ENCODE measurements around the gene RFC5. TPM values are rescaled to one million over a fixed set of nuclear protein-coding genes. Genes with fewer than 3 reads are reported as not detected.

RFC5 gene
- total and polyA plus RNA-seq, 10 of the 15 experiments (the other 5 are each of a cell fraction or from before 2014, with no cell fraction given): 30.9 to 73.3 (median 53.5) TPM

GRCh38 chr12:118059341-118060191 is 43.1 kb downstream of the RFC5 start (continued):
- no peak for TF ChIP-seq HSF1 (IDR thresholded peaks at IDR 0.05; ENCODE audit: low read depth, low read length)
- TF ChIP-seq SMAD1 (IDR thresholded peaks at IDR 0.05; ENCODE audit: low read depth, partially characterized antibody): no peak

- no peak for FAIRE-seq
- peak overlapping the region; percentile 2; the same call in 1 of the 2 replicates for H2AFZ ChIP-seq (ENCODE audit: control insufficient read depth, low read depth, low read length)
- CTCF ChIA-PET: interaction anchor here (0.8 to 2.0 kb wide), 9 partner anchors 13 to 316 kb away, joined by 3 to 6 read pairs (median 4); partner anchors contain the start of gene SUDS3
These were observed 44.0 kb downstream of the RFC5 start for GRCh38 chr12:118060301-118061010.

More at GRCh38 chr12:118060301-118061010, 44.0 kb downstream of the RFC5 start:
- in situ Hi-C loops (cut with MboI) (no loop called here), intact Hi-C loops (cut with micrococcal nuclease; ENCODE audit: unreplicated experiment) (loop anchor here (2.0 kb wide), 1 partner anchor 316 kb away; the partner anchor contains the start of gene SUDS3)
- POLR2A ChIA-PET: interaction anchor here (1.3 kb wide), 1 partner anchor 16 kb away, joined by 3 read pairs; no protein-coding TSS in a partner anchor
- Histone ChIP-seq H4K20me1 (ENCODE audit: control insufficient read depth, insufficient read depth) (no peaks in the 10 kb centered on the region), H3K9ac (ENCODE audit: control insufficient read depth, insufficient read depth, low read length) (peak overlapping the region; percentile 79), H3K79me2 (ENCODE audit: control insufficient read depth, insufficient read depth, low read length) (peaks cover 32% of the 10 kb centered on the region), H3K36me3 (ENCODE audit: control insufficient read depth in 2 of 2, insufficient read depth in 2 of 2, low read length in 1 of 2) (no peaks in the 10 kb centered on the region), H3K4me2 (ENCODE audit: control insufficient read depth, insufficient read depth) (peak overlapping the region; percentile 36), H3K27me3 (replicated peaks in 1 of 2; ENCODE audit: control insufficient read depth in 2 of 2, insufficient read depth in 2 of 2, low read length in 1 of 2) (no peaks in the 10 kb centered on the region), H3K9me3 (replicated peaks; ENCODE audit: control insufficient read depth, insufficient read depth, low read length) (no peaks in the 10 kb centered on the region), H3K4me3 (peak overlapping the region; percentile 90), H3K27ac (ENCODE audit: control insufficient read depth, insufficient read depth) (peak overlapping the region; percentile 66), H3K4me1 (ENCODE audit: control insufficient read depth, insufficient read depth, low read length) (peaks cover 13% of the 10 kb centered on the region)
- TSS peak; percentile 66 for BruUV-seq (replicated peaks)
- no peak for DNase-seq (ENCODE audit: low read depth, low spot score)
- WGBS (ENCODE audit: insufficient coverage, insufficient replicate concordance, low lambda C conversion rate, missing lambda C conversion rate): under 1% methylated on average over 9 of the region's 46 CpGs
- SMC1A ChIA-PET (ENCODE audit: uncharacterized antibody, unreplicated experiment): interaction anchor here (1.0 to 4.6 kb wide), 3 partner anchors 12 to 186 kb away, joined by 3 to 28 read pairs (median 3); no protein-coding TSS in a partner anchor
- RAD21 ChIA-PET (ENCODE audit: unreplicated experiment): interaction anchor here (0.6 to 1.7 kb wide), 8 partner anchors 12 to 352 kb away, joined by 3 to 7 read pairs (median 4); no protein-coding TSS in a partner anchor
- 0 out of 2 replicates have a peak, but pooled peaks have one; percentile 28 for TF ChIP-seq MXI1 (IDR thresholded peaks at IDR 0.05; ENCODE audit: low read depth, low read length)
- no peak for TF ChIP-seq CHD1 (IDR thresholded peaks at IDR 0.05; ENCODE audit: low read depth, low read length)
- TF ChIP-seq IKZF1 (conservative IDR thresholded peaks at IDR 0.05): peak; percentile 38
- no peak for TF ChIP-seq SIX5 (IDR thresholded peaks at IDR 0.05; ENCODE audit: low read depth, low read length, severe bottlenecking)
- ATAC-seq: peak; percentile 29

Measured in GM12878 (cell line).